ENCODE measurements around the gene LGALS7B. TPM values are rescaled to one million over a fixed set of nuclear protein-coding genes. Genes with fewer than 3 reads are reported as not detected.
A peak's percentile ranks its signal among the peaks of the same experiment; 100 is the strongest.
"Not testable (repeated sequence)": the region's sequence is repeated elsewhere in the genome, so short reads cannot be mapped to it uniquely, and the experiment has no call there.

The LGALS7B gene
- total RNA-seq, 1 donor from 2014 or later, result 3.2 TPM

DNA sequence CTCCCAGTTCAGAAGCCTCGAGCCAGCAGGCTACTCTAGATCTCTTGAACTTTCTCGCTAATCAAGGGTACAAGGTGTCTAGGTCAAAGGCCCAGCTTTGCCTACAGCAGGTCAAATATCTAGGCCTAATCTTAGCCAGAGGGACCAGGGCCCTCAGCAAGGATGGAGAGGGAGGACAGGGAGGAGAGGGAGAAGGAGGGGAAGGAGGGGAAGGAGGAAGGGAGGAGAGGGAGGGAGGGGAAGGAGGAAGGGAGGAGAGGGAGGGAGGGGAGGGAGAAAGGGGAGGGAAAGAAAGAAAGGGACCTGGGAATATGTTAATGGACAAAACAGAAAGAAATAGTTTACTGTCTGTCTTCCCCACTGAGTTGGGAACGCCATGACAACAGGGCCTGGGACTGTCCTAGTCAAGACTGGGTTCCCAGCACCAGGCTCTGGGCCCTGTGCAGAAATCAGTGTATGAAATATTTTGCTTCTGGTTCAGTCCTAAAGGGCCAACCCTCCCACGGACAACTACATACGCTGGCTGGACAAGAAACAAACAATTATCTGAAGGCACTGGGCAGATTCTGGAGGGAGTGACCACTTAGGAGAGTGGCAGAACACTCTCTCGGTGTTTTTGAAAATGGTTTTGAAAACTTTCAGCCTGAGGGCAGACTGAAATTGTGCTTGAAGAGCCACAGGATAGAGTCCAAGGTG is 38.0 kb downstream of the LGALS7B start:
- H3K4me3 ChIP-seq, result no peak overlapping the region
- H3K27me3 ChIP-seq, result no peaks in the 10 kb centered on the region
- peaks cover 61% of the 10 kb centered on the region for H3K36me3 ChIP-seq
- H3K27ac ChIP-seq, result no peak overlapping the region
- no peaks in the 10 kb centered on the region for H3K9me3 ChIP-seq
- no peak for DNase-seq
- TF ChIP-seq, protein P1, sequence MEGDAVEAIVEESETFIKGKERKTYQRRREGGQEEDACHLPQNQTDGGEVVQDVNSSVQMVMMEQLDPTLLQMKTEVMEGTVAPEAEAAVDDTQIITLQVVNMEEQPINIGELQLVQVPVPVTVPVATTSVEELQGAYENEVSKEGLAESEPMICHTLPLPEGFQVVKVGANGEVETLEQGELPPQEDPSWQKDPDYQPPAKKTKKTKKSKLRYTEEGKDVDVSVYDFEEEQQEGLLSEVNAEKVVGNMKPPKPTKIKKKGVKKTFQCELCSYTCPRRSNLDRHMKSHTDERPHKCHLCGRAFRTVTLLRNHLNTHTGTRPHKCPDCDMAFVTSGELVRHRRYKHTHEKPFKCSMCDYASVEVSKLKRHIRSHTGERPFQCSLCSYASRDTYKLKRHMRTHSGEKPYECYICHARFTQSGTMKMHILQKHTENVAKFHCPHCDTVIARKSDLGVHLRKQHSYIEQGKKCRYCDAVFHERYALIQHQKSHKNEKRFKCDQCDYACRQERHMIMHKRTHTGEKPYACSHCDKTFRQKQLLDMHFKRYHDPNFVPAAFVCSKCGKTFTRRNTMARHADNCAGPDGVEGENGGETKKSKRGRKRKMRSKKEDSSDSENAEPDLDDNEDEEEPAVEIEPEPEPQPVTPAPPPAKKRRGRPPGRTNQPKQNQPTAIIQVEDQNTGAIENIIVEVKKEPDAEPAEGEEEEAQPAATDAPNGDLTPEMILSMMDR (IDR thresholded peaks at IDR 0.05), result no peak
- peaks cover 23% of the 10 kb centered on the region for H3K4me1 ChIP-seq
- no peak for ATAC-seq
- intact Hi-C loops (cut with DNase I), result no loop called here

DNA sequence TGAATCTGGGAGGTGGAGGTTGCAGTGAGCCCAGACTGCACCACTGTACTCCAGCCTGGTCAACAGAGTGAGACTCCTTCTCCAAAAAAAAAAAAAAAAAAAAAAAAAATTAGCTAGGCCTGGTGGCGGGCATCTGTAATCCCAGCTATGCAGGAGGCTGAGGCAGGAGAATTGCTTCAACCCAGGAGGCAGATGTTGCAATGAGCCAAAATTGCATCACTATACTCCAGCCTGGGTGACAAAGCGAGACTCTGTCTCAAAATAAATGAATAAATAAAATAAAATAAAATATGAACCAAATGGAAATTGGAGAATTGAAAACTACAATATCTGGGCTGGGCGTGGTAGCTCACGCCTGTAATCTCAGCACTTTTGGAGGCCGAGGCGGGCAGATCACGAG is 40.2 kb downstream of the LGALS7B start:
- intact Hi-C loops (cut with DNase I); DNase-seq: not testable (repeated sequence)
- peaks cover 23% of the 10 kb centered on the region for H3K4me1 ChIP-seq

DNA sequence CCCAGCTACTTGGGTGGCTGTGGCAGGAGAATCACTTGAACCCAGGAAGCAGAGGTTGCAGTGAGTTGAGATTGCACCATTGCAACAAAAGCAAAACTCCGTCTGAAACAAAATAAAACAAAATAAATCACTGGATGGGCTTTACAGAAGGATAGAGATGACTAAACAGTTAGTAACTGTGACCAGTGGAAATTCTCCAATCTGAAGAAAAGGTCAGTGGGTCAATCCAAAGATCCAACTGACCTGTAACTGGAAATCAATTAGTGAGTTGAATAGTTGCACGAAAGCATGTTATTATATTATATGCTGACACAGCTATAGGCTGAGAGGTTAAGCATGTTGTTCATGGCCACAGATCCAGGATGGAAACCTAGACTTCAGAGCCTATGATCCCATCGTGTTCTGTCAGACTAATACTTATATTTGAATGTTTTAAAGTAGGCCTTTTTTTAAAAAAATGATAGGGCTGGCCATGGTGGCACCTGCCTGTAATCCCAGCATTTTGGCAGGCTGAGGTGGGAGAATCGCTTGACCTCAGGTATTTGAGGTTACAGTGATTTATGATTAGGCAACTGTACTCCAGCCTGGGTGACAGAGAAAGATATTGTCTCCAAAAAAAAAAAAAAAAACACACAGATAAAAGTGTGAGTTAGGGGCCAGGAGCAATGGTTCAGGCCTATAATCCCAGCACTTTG is 41.2 kb downstream of the LGALS7B start:
- intact Hi-C loops (cut with DNase I), result no loop called here
- DNase-seq, result no peak
- Histone ChIP-seq H3K27me3 (no peaks in the 10 kb centered on the region), H3K4me3 (peak overlapping the region; percentile 80), H3K36me3 (peaks cover 45% of the 10 kb centered on the region), H3K4me1 (peaks cover 23% of the 10 kb centered on the region), H3K9me3 (no peaks in the 10 kb centered on the region), H3K27ac (peak overlapping the region; percentile 93)
- ATAC-seq, result no peak
- TF ChIP-seq, protein P1 (IDR thresholded peaks at IDR 0.05), result no peak

More for the DNA sequence above, 40.2 kb downstream of the LGALS7B start:
- H3K27ac ChIP-seq, ATAC-seq, H3K27me3 ChIP-seq, H3K4me3 ChIP-seq, H3K9me3 ChIP-seq: not testable (repeated sequence)
- H3K36me3 ChIP-seq, result peaks cover 52% of the 10 kb centered on the region

DNA sequence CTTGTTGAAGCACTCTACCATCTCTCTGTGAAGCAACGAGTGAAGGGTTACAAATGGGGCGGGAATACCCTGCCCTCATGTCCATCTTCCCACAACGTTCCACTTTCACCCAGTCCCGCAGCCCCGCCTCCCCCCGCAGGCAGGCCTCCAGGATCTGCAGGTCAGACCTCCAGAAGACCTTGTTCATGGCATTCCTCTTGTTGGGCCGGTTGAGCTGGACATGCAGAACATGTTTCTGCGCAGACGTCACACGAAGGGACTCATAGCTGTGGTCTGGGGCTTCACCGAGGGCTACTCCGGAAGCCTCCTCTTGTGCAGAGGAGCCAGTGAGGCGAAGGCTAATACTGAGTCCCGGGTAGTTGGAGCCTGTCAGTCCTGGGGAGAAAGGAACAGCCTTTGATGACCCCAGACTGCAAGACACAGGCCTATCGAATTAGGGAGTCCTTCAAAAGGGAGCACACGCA is 42.2 kb downstream of the LGALS7B start:
- DNase-seq (peak; percentile 92), ATAC-seq (peak; percentile 80)
- Histone ChIP-seq H3K4me1 (peaks cover 28% of the 10 kb centered on the region), H3K27me3 (no peaks in the 10 kb centered on the region), H3K4me3 (peak overlapping the region; percentile 80), H3K9me3 (no peaks in the 10 kb centered on the region), H3K27ac (peak overlapping the region; percentile 93), H3K36me3 (peaks cover 44% of the 10 kb centered on the region)
- intact Hi-C loops (cut with DNase I), result no loop called here
- TF ChIP-seq, protein P1 (IDR thresholded peaks at IDR 0.05), result no peak

DNA sequence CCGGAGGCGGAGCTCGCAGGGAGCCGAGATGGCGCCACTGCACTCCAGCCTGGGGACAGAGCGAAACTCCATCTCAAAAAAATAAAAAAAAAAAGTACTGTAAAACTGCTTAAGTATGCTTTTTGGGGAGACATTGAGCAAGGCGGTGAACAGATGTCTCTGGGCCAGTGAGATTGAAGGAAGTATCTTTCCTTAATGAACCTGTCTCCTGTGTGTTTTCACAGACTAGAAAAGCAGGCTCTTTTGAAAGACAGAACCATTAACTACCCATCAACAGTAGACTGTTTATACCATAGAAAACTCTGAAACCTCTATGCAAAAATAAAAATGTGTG is 44.1 kb downstream of the LGALS7B start:
- TF ChIP-seq, protein P1 (IDR thresholded peaks at IDR 0.05), result no peak
- DNase-seq (no peak), ATAC-seq (no peak)
- intact Hi-C loops (cut with DNase I), result no loop called here
- Histone ChIP-seq H3K27me3 (no peaks in the 10 kb centered on the region), H3K27ac (peak overlapping the region; percentile 93), H3K36me3 (peaks cover 48% of the 10 kb centered on the region), H3K4me1 (peaks cover 28% of the 10 kb centered on the region), H3K9me3 (no peaks in the 10 kb centered on the region), H3K4me3 (no peak overlapping the region)

DNA sequence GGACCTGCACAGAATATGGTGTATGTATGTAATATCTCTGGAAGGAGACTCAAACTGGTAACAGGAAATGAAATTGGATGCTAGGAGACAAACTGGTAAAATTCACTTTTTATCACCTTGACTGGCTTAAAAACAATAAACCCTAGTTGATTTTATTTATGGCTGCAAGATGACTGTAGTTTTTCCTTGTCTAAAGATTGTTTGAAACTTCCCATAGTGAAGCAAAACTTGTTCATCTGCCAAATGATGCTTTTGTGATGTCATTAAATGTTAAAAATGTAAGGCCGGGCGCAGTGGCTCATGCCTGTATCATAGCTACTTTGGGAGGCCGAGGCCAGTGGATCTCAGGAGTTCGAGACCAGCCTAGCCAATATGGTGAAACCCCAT is 45.1 kb downstream of the LGALS7B start:
- no peak overlapping the region for H3K4me3 ChIP-seq
- DNase-seq, result no peak
- no peaks in the 10 kb centered on the region for H3K27me3 ChIP-seq
- TF ChIP-seq, protein P1 (IDR thresholded peaks at IDR 0.05), result no peak
- intact Hi-C loops (cut with DNase I), result no loop called here
- no peak overlapping the region for H3K27ac ChIP-seq
- peaks cover 34% of the 10 kb centered on the region for H3K4me1 ChIP-seq
- H3K36me3 ChIP-seq, result peaks cover 48% of the 10 kb centered on the region
- no peaks in the 10 kb centered on the region for H3K9me3 ChIP-seq
- ATAC-seq, result no peak
